HG02623 (cell line): Measurements from ENCODE around the gene MCEE.
"Not testable (repeated sequence)": the region's sequence is repeated elsewhere in the genome, so short reads cannot be mapped to it uniquely, and the experiment has no call there.

Experiments used
- ATAC-seq: cut with Tn5 transposase; IDR thresholded peaks from one replicate; pipeline ENCODE4 v1.9.1; 2021; ENCODE audit warnings: moderate library complexity; ENCODE audit not compliant: unreplicated experiment

MCEE gene

DNA sequence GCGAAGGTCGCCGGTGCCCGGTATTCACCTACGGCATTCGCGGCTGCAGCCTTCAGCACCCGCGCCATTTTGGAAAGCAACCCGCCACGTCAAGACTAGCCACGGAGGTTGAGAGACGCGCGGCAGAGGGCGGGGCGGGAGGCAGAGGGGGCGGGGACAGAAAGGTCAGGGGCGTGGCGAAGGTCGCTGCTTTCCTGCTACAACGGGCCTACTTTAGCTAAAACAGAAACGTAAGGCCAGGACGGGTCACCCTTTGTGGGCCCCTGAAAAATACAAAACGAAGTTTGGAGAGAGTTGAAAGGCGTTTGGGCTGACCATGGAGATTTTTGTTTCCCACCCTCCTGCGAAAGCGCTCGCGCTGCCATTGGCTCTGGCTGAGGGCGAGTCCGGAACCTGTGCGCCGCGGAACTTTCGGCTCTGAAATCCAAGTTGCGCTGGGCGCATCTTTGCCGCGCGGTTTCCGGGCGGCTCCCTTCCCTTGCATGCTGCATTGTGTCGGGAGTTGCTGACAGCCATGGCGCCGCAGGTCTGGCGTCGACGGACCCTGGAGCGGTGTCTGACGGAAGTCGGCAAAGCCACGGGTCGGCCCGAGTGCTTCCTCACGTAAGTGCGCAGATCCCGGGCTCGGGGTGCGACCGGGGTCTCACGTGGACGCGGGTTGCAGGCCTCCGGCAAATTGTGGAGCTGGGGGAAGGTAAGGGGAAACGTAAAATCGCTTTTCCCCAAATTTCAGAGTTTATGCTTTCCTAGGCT lies at the start of gene MCEE, which contains the start of gene MPHOSPH10:
TSS of gene MCEE (minus strand) at position 78 of the 753 bp plus-strand sequence. CDS start at position 68, 10 bp downstream.
TSS of gene MPHOSPH10 (plus strand) at position 483 of the 753 bp plus-strand sequence. CDS start at position 515, 32 bp downstream.
- peak; percentile 86 for ATAC-seq

DNA sequence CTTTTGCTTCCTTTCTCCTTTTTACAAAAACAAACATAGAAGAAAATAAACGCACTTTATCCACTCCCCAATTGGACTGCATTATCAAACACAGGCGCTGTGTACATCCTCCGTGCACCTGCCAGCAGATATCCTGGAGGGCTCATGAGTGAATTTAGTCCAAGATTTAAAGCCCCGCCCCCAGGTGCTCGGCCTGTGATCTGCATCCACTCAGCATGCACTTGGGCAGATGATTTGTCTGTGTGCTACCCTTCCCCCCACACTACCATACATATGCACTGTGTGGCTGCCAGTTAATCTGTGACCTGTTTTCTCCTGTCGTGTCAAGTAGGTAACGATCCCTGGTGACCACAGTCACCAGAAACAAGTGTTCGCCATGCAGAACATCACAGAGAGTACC lies 48.8 kb upstream of the MCEE start:
- ATAC-seq: not testable (repeated sequence)

DNA sequence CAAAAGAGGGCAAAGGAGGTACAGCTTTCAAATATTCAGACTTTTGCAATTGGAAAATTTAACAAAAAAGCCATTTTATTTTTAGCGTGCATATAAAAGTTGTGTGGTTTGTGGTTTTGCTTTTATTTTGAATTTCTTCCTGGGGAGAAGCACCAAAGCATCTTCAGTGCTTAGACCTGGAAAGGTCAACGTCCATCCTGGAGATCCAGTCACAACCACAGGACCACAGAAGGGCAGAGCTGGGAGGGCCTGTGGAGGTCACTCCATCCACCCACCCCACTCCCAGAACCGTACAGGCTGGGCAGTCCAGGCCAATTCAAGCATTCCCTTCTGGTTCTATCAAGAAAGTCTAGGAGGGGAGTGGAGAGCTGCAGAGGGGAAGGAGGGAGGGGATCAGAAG lies 44.2 kb upstream of the MCEE start:
- ATAC-seq: no peak

DNA sequence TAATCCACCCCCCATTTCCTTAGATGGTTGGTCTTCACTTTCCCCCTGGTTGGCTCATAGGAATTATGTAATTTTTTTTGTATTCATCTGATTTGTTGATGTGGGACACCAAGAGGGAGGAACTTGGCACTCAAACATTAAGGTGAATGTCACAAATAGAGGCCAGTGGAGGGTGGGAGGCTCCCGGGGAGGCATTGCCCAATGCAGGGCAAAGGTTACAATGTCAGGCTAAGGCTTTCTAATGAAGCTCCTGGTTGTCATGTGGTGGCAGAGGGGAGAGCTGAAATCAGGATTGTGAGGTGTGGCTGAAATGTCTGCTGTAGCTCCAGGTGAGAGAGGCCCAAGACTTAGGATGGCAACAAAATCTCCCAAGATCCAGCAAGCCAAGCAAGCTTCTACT lies 43.1 kb upstream of the MCEE start:
- ATAC-seq: no peak

DNA sequence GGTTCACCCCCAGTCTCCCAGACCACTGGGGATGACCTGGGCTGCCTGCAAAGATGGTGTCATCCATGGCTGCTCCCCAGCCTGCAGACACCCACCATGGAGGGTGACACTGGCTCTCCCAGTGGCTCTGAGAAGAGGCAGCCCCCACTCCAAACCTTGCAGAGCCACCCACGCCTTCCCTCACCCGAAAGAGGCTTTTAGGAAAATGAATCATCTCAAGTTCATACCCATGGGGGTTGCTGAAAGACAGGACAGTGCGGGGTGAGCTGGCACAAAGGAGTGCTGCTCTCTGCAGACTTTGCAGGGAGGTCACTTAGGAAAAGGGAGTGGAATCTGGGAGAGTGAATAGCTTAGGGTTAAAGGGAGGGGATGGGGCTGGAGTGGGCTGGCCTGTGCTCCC lies 36.8 kb upstream of the MCEE start:
- ATAC-seq: no peak

DNA sequence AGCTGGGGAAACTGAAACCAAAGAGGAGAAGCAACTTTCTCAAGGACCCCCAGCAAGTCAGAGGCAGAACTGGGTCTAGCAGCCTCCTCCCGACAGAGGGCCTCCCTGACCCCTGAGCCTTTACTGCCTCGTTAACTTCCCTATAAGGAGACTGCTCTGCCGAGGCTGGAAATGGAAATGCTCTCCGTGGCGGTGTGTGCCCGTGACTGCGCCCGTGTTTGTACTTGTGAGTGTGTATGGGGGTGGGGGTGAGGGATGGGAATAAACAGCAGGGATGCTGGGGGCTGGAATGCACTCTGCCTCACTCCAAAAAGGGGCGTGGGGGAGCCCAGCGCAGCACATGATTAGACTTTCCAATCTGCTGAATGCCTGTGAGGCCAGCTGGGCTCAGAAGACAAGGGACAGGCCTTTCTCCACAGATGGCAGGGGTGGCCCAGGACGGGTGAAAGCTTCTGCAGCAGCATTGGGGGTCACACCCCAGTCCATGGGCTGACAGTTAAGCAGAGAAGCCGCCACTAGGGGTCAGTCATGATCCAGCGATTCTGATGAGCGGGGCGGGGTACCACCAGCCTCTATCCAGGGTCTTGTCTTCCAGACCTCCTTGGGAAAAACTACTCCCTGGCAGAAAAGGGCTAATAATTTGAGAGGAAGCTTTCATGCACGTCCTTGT lies 27.2 kb upstream of the MCEE start:
- no peak for ATAC-seq

DNA sequence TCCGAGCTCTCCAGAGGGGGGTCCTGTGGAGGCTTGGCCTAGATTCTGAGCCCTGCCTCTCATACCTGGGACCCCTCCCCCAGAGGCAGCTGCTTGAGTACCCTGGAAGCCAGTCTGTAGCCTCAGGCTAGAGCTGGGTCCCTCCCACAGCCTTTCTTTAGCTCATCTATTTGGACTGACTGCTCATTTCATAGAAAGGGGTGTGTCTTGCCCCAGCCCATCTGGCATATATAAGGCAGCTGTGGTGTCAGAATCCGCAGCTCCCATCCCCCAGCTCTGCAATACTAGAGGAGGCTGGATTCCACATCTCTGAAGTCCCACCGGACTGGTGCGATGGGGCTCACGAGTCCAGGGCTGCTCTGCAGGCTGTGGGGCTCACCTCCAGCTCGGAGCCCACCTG lies 26.5 kb upstream of the MCEE start:
- ATAC-seq: no peak

DNA sequence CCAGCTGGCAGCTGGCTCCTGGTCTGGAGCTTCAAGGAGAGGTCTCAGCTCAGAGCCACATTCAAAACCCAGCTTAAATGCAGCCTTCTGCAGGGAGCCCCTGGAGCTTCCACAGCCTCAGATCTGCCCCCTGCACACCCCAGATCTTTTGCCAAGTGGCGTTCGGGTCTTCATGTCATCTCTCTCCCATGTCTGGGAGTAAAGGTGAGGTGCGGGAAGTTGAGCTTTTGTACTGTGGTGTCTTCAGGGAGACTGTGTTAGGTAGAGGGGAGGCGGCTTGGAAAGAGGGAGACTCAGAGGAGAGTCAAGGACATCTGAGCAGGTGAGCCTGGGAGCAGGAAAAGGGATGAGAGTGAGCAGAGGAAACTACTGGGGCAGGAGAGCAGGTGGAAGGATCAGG lies 25.8 kb upstream of the MCEE start:
- no peak for ATAC-seq

DNA sequence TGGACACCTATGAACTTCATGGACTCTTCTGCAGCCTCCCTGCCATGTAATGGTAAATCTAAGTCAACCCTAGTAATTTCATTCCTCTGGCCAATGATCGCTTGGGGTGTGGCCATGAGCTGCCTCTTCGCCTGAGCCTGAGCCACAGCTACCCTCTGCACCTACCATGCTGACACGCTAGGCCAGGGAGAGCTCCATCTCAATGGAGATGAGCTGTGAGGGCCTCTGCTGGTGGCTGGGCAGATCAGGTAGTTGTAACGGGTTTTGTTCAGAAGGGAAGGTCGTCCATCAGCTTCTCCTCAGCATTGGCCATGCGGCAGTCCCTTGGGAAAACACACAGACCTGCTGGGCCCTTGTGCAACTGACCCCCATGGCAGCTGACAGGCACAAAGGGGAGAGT lies 24.8 kb upstream of the MCEE start:
- ATAC-seq: peak; percentile 65

DNA sequence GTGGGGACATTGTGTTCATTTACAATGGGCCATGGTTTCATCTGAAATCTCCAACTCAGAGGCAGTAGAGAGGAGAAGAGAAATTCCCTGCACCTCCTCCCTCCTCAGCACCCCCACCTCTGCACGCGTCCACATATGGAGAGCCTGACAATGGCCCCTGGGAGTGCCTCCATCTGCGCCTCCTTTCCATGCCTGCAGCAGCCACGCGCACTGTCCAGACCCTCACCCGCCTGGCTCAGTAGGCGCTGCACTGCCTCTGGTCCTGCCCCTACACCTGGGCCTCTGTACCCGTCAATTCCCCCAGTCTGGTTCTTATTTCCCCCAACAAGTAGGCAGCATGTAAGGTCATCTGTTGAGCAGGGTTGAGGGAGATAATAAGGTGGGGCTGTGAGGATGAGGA lies 24.2 kb upstream of the MCEE start:
- ATAC-seq: no peak

DNA sequence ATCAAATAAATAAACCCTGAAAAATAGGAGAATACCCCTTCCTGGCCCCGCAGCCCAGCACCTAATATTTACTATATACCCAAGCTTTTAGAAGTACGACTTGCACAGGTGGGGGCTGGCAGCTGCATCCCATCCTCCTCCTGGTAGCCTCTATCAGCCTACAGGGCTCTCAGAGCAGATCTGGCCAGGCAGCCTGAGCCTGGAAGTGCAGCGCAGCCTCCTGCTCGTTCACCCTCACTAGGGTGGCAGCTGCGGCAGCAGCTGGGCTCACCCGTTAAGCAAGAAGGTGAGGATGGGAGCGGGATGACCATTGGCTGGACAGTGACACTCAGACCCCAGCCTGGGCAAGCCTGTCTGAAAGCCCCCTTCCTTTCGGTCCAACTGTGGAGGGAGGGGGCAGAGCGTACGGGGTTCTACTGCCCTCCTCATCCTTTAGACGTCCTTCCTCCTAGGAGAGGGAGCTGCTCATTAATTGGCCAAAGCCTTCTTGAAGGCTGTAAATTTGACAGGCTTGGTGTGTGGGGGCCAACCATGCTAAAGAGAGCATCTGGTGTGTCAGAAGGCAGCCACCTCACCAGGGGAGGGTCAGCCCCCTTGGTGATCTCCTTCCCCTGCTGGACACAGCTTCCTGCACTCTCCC lies 23.7 kb upstream of the MCEE start:
- no peak for ATAC-seq

DNA sequence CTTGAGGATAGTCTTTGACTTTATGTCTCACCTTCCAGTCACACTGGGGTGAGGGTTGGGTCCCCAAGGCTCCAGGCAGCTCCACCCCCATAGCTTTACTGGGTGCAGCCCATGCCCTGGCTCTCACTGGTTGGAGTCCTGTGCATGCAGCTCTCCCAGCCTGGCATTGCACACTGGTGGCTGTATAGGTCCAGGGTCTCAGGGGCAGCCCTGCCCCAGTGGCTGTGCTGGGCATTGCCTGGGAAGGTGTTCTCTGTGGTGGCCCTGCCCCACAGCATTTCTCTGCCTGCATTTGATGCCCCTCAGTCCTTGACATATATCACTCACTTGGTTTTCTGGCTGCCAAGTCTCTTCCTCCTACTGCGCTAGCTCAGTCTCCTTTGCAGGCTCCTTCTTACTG lies 21.6 kb upstream of the MCEE start:
- ATAC-seq: no peak

DNA sequence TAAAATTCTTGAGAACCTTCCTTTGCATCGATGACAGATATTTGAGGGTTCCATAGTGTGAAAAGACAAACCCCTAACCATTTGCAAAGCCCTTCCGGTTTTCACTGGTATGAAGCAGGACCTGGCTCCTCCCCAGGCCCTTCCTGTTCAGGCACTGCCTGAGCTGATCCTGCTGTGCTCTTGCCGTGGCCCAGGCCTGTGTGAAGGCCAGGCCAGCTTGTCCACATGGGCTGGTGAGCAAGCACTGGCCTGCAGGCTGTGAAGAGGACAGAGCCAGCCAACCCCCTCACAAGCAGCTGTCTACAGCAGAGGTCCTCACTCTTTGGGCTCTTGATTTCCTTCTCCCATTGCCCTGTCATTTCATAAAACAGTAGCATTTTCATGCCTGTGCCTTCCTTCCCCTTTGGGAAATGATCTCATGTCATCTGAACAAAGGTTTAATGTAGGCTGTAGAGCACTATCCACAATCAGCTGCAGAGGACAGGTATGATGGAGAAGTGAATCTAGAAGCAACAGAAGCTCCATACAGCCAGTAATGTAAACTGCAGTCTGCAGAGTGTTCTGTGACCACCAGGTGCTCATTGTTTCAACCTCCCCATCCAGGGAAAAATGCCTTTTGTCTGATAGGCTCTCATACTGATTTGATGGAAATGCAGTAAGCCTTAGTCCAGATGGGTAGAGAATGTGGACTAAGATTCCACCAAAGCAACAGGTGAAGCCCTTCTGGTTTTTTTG lies 20.2 kb upstream of the MCEE start:
- ATAC-seq: no peak

DNA sequence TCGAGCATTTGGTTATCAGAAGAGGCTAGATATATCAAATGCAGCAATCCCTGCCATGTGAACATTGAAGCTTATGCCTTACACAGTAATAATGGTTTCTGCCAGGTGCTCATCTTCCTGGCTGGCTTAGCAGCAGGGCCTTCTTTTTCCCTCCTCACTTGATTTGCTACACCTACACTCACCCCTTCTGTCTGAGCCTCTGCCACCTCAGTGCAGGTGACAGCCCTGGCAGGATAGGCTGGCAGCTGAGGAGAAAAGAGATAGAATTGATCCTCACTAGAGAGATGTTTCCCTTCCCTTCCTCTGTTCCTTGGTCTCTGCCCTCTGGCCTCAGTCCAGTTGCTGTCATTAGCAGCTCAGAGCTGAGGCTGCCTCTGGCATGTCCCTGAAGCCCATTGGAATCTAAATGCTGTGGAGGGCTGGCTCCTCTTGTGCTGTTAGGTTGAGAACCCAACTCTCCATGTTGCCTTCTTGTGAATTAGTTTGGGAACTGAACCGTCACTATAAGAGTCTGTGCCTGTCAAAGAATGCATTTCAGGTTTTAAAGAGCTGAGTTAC lies 18.6 kb upstream of the MCEE start:
- ATAC-seq: no peak

DNA sequence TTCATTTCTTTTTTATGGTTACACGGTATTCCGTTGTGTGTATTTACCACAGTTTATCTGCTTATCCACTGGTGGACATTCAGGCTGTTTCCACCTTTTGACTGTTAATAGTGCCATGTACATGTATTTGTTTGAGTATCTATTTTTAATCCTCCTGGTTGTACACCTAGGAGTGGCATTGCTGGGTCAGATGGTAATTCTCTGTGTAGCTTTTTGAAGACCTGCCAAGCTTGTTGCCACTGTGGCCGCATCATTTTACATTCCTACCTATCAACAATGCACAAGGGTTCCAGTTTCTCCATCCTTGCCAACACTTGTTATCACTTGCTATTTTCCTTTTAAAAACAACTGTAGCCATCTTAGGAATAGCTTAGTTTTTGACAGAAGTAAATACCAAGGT lies 13.8 kb upstream of the MCEE start:
- no peak for ATAC-seq

DNA sequence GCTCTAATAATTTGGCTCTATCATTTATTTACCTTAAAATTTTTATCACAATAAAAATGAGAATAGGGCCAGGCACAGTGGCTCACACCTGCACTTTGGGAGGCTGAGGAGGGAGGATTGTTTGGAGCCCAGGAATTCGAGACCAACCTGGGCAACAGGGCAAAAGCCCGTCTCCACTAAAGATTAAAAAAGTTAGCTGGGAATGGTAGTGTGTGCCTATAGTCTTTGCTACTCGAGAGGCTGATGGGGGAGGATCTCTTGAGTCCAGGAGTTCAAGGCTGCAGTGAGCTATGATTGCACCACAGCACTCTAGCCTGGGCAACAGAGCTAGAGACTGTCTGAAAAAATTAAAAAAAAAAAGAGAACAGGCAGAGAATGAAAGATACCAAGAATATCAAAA lies 6.1 kb upstream of the MCEE start:
- no peak for ATAC-seq

DNA sequence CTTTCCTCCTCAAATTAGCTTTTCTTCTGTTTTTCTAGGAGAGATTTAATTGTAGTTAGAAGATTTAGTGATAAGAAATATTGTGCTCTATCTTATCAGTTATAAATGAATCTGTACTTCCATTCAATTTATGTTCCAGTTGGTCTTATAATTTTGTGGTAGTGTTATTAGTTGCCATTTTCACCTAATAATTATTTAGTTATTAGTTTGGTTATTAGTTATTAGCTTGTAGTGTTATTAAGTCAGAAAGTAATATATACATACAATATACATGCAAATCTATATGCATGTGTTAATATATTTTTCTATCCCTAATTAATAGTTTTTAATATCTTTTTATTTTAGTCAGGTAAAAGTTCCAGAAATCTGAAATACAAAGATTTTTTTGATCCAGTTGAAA lies 3.6 kb upstream of the MCEE start:
- ATAC-seq: no peak

DNA sequence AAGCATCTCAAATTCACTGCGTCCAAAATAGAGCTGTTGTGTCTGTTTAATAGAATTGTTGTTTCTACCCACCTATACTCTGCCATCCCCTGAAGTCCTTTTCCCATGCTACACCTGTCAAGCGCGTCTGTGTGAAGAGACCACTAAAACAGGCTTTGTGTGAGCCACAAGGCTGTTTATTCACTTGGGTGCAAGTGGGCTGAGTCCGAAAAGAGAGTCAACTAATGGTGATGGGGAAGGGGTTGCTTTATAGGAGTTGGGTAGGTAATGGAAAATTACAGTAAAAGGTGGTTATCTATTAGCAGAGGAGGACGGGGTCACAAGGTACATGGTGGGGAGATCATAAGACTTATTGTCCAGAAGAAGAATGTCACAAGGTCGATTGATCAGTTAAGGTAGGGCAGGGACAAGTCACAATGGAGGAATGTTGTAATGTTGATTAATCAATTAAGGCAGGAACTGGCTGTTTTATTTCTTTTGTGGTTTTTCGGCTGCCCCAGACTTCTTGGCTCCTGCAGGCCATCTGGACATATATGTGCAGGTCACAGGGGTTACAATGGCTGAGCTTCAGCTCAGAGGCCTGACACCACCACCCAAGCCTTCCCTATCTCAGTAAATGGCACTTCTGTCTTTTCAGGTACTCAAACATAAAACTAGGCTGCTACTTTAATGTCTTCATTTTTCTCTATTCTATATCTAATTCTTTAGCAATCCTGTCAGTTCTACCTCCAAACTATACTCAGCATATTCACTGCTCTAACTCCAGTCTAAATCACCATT lies 1.5 kb upstream of the MCEE start:
- ATAC-seq: not testable (repeated sequence)

DNA sequence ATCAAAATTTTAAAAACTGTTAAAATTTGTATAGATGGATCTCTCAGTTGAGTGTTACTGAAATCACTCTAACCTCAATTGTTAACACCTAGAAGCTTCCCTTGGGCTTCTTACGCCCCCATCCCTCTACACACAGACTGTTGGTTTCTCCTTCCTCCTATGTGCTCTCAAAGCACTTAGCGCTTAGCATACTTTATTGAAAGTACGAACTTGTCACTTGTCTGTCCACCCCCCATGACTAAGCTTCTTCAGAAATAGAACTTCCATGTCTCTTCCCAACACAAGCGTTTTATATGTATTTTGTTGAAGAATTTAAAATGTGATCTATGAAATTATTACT lies 846 bp upstream of the MCEE start:
- no peak for ATAC-seq

DNA sequence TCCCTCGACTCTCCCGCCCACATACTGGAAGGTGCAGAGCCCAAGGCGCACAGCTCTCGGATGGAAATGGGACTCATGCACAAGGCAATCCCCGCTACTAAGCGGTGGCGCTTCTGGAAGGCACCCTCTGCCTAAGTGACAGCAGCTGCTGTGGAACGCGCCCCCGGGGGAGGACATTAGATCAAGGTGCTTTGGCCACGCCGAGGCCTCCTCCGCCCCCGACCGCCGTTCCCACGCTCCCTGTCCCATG lies 202 bp downstream of the MCEE start:
- peak; percentile 36 for ATAC-seq
